ENCODE data around the gene PARP2. TPM values are rescaled to one million over a fixed set of nuclear protein-coding genes. Genes with fewer than 3 reads are reported as not detected.

The PARP2 gene
- total and polyA plus RNA-seq, 9 of the 15 experiments (the other 6 are each of a cell fraction or from before 2014, with no cell fraction given), result 19.7 to 50.5 (median 29.9) TPM

- no peak for TF ChIP-seq SLC30A9 (CRISPR knock-in tag; IDR thresholded peaks at IDR 0.05)
- no peak for TF ChIP-seq ZNF609 (CRISPR knock-in tag; IDR thresholded peaks at IDR 0.05; ENCODE audit: borderline replicate concordance)
- TF ChIP-seq EZH2 (IDR thresholded peaks at IDR 0.05; ENCODE audit: borderline replicate concordance, low read depth, low read length), result no peak
- no peak for TF ChIP-seq MTA1 (IDR thresholded peaks at IDR 0.05; ENCODE audit: borderline replicate concordance)
- no peak for TF ChIP-seq NFIC (IDR thresholded peaks at IDR 0.05)
- TF ChIP-seq ESRRB (CRISPR knock-in tag; IDR thresholded peaks at IDR 0.05; ENCODE audit: borderline replicate concordance), result no peak
- TF ChIP-seq SP1 (CRISPR knock-in tag; IDR thresholded peaks at IDR 0.05), result no peak
- peak; percentile 43; the same call in 1 of the 2 replicates for TF ChIP-seq JUND (IDR thresholded peaks at IDR 0.05; ENCODE audit: borderline replicate concordance, low read depth, low read length)
- no peak for TF ChIP-seq JUND (tag; IDR thresholded peaks at IDR 0.05; ENCODE audit: borderline replicate concordance, low read depth, low read length)
- TF ChIP-seq, protein P1, sequence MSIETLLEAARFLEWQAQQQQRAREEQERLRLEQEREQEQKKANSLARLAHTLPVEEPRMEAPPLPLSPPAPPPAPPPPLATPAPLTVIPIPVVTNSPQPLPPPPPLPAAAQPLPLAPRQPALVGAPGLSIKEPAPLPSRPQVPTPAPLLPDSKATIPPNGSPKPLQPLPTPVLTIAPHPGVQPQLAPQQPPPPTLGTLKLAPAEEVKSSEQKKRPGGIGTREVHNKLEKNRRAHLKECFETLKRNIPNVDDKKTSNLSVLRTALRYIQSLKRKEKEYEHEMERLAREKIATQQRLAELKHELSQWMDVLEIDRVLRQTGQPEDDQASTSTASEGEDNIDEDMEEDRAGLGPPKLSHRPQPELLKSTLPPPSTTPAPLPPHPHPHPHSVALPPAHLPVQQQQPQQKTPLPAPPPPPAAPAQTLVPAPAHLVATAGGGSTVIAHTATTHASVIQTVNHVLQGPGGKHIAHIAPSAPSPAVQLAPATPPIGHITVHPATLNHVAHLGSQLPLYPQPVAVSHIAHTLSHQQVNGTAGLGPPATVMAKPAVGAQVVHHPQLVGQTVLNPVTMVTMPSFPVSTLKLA (conservative IDR thresholded peaks at IDR 0.05), result peak; percentile 78 to 84
- TF ChIP-seq PHF8 (IDR thresholded peaks at IDR 0.05; ENCODE audit: borderline replicate concordance, low read length), result peak; percentile 47; the same call in 1 of the 2 replicates
- TF ChIP-seq HNRNPK (IDR thresholded peaks at IDR 0.05; ENCODE audit: low read depth, low read length, poor library complexity, severe bottlenecking), result no peak
- 0 out of 2 replicates have a peak, but pooled peaks have one; percentile 24 for TF ChIP-seq XRCC5 (IDR thresholded peaks at IDR 0.05; ENCODE audit: low read depth, low read length)
- no peak for TF ChIP-seq STAG1 (CRISPR knock-in tag; IDR thresholded peaks at IDR 0.05; ENCODE audit: borderline replicate concordance)
- no peak for TF ChIP-seq CEBPB (tag; IDR thresholded peaks at IDR 0.05)
- peak; percentile 59 for TF ChIP-seq EP400 (IDR thresholded peaks at IDR 0.05)
- no peak; the same call in 1 of the 2 replicates for TF ChIP-seq DPF2 (IDR thresholded peaks at IDR 0.05)
These were observed 38.0 kb upstream of the PARP2 start, which contains the start of gene TTC5 (continued) for GRCh38 chr14:20305265-20306078.

All from K562 (cell line).